HG03558 (cell line): ENCODE results near the gene NIBAN1.
"Not testable (repeated sequence)": the region's sequence is repeated elsewhere in the genome, so short reads cannot be mapped to it uniquely, and the experiment has no call there.

Source experiments
- ATAC-seq: cut with Tn5 transposase; IDR thresholded peaks from one replicate; pipeline ENCODE4 v1.9.1; 2021; ENCODE audit warnings: moderate number of reproducible peaks; ENCODE audit not compliant: unreplicated experiment; ENCODE audit errors: extremely low read depth

NIBAN1 gene, protein sequence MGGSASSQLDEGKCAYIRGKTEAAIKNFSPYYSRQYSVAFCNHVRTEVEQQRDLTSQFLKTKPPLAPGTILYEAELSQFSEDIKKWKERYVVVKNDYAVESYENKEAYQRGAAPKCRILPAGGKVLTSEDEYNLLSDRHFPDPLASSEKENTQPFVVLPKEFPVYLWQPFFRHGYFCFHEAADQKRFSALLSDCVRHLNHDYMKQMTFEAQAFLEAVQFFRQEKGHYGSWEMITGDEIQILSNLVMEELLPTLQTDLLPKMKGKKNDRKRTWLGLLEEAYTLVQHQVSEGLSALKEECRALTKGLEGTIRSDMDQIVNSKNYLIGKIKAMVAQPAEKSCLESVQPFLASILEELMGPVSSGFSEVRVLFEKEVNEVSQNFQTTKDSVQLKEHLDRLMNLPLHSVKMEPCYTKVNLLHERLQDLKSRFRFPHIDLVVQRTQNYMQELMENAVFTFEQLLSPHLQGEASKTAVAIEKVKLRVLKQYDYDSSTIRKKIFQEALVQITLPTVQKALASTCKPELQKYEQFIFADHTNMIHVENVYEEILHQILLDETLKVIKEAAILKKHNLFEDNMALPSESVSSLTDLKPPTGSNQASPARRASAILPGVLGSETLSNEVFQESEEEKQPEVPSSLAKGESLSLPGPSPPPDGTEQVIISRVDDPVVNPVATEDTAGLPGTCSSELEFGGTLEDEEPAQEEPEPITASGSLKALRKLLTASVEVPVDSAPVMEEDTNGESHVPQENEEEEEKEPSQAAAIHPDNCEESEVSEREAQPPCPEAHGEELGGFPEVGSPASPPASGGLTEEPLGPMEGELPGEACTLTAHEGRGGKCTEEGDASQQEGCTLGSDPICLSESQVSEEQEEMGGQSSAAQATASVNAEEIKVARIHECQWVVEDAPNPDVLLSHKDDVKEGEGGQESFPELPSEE

GRCh38 chr1:184974056-184974836, at the start of gene NIBAN1:
Gene NIBAN1, minus strand, starts transcription at chr1:184974508. Its CDS starts 152 bp downstream, at chr1:184974356.
- peak; percentile 27 for ATAC-seq

GRCh38 chr1:185017966-185018365, 43.7 kb upstream of the NIBAN1 start:
- no peak for ATAC-seq

- no peak for ATAC-seq
Measured at GRCh38 chr1:185017338-185017737, 43.0 kb upstream of the NIBAN1 start.

DNA sequence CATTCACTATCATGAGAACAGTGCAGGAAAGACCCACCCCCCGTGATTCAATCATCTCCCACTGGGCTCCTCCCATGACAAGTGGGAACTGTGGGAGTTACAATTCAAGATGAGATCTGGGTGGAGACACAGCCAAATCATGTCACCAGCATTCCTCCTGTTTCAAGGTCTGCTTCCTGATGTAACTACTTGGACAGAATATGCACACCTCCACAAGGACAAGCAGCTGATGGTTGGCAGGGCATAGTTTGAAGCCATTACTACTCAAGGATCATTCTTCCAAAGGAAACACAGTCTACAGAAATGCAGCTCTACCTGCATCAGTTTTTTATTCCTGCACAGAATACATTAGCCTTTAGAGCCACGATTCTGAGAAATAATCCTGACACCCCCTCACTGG, 42.6 kb upstream of the NIBAN1 start:
- ATAC-seq: no peak

GRCh38 chr1:185015631-185016030, 41.3 kb upstream of the NIBAN1 start:
- no peak for ATAC-seq

DNA sequence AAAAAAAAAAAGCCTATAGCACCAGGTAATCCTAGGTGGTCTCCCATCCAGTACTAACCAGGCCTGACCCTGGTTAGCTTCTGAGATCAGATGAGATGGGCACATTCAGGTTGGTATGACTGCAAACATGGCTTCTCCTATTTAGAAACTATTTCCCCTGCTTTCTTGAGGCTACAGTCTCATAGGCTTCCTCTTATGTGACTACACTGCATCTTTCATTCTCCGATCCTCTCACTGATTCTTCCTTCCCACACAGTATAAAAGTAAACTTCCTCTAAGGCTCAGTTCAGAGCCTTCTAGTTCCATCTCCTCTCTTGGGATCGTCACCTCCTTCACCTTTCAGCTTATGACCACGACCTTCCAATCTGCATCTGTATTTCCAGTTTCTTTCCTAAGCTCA, 40.6 kb upstream of the NIBAN1 start:
- no peak for ATAC-seq

GRCh38 chr1:185010361-185010760, 36.1 kb upstream of the NIBAN1 start:
- ATAC-seq: no peak

- no peak for ATAC-seq
Measured at GRCh38 chr1:185008838-185009237, 34.5 kb upstream of the NIBAN1 start.

GRCh38 chr1:185001312-185001880, 27.1 kb upstream of the NIBAN1 start:
- not testable (repeated sequence) for ATAC-seq

- not testable (repeated sequence) for ATAC-seq
Measured at GRCh38 chr1:184999974-185000373, 25.7 kb upstream of the NIBAN1 start.

GRCh38 chr1:184994301-184994700, 20.0 kb upstream of the NIBAN1 start:
- no peak for ATAC-seq

- no peak for ATAC-seq
Measured at GRCh38 chr1:184992271-184992670, 18.0 kb upstream of the NIBAN1 start.

GRCh38 chr1:184990204-184990603, 15.9 kb upstream of the NIBAN1 start:
- ATAC-seq: no peak

GRCh38 chr1:184988506-184988905, 14.2 kb upstream of the NIBAN1 start:
- no peak for ATAC-seq

GRCh38 chr1:184987696-184988095, 13.4 kb upstream of the NIBAN1 start:
- no peak for ATAC-seq

- no peak for ATAC-seq
Measured at GRCh38 chr1:184986250-184986649, 11.9 kb upstream of the NIBAN1 start.

- peak; percentile 80 for ATAC-seq
Measured at GRCh38 chr1:184982002-184982954, 8.0 kb upstream of the NIBAN1 start.

- no peak for ATAC-seq
Measured at GRCh38 chr1:184980726-184981125, 6.4 kb upstream of the NIBAN1 start.
